ENCODE results near the gene UBASH3B.

- no peak for TF ChIP-seq CTCF (conservative IDR thresholded peaks at IDR 0.05 in 1 of 2, IDR thresholded peaks at IDR 0.05 in 1 of 2; ENCODE audit: low read depth in 1 of 2, low read length in 2 of 2)
- TF ChIP-seq EZH2 (IDR thresholded peaks at IDR 0.05; ENCODE audit: low read length, missing control alignments), result no peak
These were observed 160.4 kb downstream of the UBASH3B start for GRCh38 chr11:122815900-122816299.

Data from fibroblast of lung (primary cell).